Loucy (cell line): Measurements from ENCODE around the gene MRPL18.
A peak's percentile ranks its signal among the peaks of the same experiment; 100 is the strongest.

ENCODE experiments used
- H2AFZ ChIP-seq: fragments of 200-600 bp; sonication (generic); 2 replicates; pipeline ENCODE4 v1.6.0; 2016; ENCODE audit warnings: antibody characterized with exemption, mild to moderate bottlenecking, low read length, moderate library complexity
- H3F3A ChIP-seq: fragments of 200-600 bp; 2 replicates; pipeline ENCODE4 v1.6.0; 2016; ENCODE audit warnings: antibody characterized with exemption, low read depth, mild to moderate bottlenecking
- H3K27me3 ChIP-seq: fragments of 200-600 bp; sonication (generic); 2 replicates; pipeline ENCODE4 v1.6.1; 2014; ENCODE audit warnings: low read length, mild to moderate bottlenecking; ENCODE audit not compliant: insufficient read depth, poor library complexity, severe bottlenecking
- H3K36me3 ChIP-seq: fragments of 200-600 bp; sonication (generic); 2 replicates; pipeline ENCODE4 v1.6.1; 2016; ENCODE audit warnings: low read length; ENCODE audit not compliant: insufficient read depth
- H3K4me1 ChIP-seq: fragments of 200-600 bp; sonication (generic); 2 replicates; pipeline ENCODE4 v1.5.1; 2014; ENCODE audit warnings: low read length, mild to moderate bottlenecking; ENCODE audit not compliant: insufficient read depth, poor library complexity, severe bottlenecking
- H3K4me2 ChIP-seq: fragments of 200-600 bp; sonication (generic); 2 replicates; pipeline ENCODE4 v1.6.0; 2014; ENCODE audit warnings: antibody characterized with exemption, low read length, low read depth, mild to moderate bottlenecking; ENCODE audit not compliant: poor library complexity, severe bottlenecking
- H3K4me3 ChIP-seq: fragments of 200-600 bp; sonication (generic); 2 replicates; pipeline ENCODE4 v1.5.1; 2014; ENCODE audit warnings: low read length, mild to moderate bottlenecking, mixed read lengths; ENCODE audit not compliant: poor library complexity, severe bottlenecking
- H3K79me2 ChIP-seq: fragments of 200-600 bp; sonication (generic); 2 replicates; pipeline ENCODE4 v1.6.1; 2014; ENCODE audit warnings: low read length; ENCODE audit not compliant: insufficient read depth
- H3K9ac ChIP-seq: fragments of 200-600 bp; sonication (generic); 2 replicates; pipeline ENCODE4 v1.6.0; 2014; ENCODE audit warnings: mild to moderate bottlenecking, low read depth, low read length, moderate library complexity; ENCODE audit not compliant: poor library complexity, severe bottlenecking
- H3K9me2 ChIP-seq: fragments of 200-600 bp; sonication (generic); replicated peaks from 2 replicates; pipeline ENCODE4 v1.6.1; 2016; ENCODE audit warnings: low read depth, low read length, mixed read lengths
- H3K9me3 ChIP-seq: fragments of 200-600 bp; sonication (generic); 2 replicates; pipeline ENCODE4 v1.6.1; 2014; ENCODE audit warnings: mild to moderate bottlenecking, antibody characterized with exemption, low read length, low read depth; ENCODE audit not compliant: insufficient read depth
- H4K20me1 ChIP-seq: fragments of 200-600 bp; sonication (generic); 2 replicates; pipeline ENCODE4 v1.6.0; 2014; ENCODE audit warnings: antibody characterized with exemption, low read length, mild to moderate bottlenecking; ENCODE audit not compliant: insufficient read depth, poor library complexity, severe bottlenecking
- EZH2phosphoT487 ChIP-seq: fragments of 200-600 bp; IDR thresholded peaks from 2 replicates; pipeline ENCODE4 v1.6.1; 2018; ENCODE audit warnings: antibody characterized with exemption, mild to moderate bottlenecking, moderate library complexity, borderline replicate concordance
- TF ChIP-seq, protein P1 (sequence below): fragments of 200-600 bp; sonication (generic); conservative IDR thresholded peaks from 2 replicates; pipeline ENCODE4 v1.5.1; 2014; ENCODE audit warnings: mild to moderate bottlenecking, antibody characterized with exemption, low read length

MRPL18 gene

DNA sequence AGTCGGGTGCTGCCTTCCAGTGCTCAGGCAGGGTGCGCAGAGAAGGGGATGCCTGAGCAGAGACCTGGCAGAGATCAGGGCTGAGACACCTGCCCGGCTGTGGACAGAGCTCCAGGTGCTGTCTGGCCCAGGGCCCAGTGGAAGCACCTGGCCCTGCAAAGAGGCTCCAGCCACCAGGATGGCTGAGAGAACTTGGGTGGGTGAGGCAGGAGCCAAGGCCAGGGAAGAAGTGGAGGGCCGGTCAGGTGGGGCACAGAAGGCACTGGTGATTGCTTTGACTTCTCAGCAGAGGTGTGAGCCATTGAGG is 41.1 kb downstream of the MRPL18 start:
- no peaks in the 10 kb centered on the region for H3K27me3 ChIP-seq
- H3K36me3 ChIP-seq = no peaks in the 10 kb centered on the region
- H3K4me3 ChIP-seq = peak overlapping the region; percentile 64
- no peaks in the 10 kb centered on the region for H3K79me2 ChIP-seq
- peak overlapping the region; percentile 63 for H3K9ac ChIP-seq
- H3K9me2 ChIP-seq = no peaks in the 10 kb centered on the region
- H2AFZ ChIP-seq = no peak overlapping the region
- TF ChIP-seq, protein P1, sequence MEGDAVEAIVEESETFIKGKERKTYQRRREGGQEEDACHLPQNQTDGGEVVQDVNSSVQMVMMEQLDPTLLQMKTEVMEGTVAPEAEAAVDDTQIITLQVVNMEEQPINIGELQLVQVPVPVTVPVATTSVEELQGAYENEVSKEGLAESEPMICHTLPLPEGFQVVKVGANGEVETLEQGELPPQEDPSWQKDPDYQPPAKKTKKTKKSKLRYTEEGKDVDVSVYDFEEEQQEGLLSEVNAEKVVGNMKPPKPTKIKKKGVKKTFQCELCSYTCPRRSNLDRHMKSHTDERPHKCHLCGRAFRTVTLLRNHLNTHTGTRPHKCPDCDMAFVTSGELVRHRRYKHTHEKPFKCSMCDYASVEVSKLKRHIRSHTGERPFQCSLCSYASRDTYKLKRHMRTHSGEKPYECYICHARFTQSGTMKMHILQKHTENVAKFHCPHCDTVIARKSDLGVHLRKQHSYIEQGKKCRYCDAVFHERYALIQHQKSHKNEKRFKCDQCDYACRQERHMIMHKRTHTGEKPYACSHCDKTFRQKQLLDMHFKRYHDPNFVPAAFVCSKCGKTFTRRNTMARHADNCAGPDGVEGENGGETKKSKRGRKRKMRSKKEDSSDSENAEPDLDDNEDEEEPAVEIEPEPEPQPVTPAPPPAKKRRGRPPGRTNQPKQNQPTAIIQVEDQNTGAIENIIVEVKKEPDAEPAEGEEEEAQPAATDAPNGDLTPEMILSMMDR = no peak
- TF ChIP-seq EZH2phosphoT487 = no peak
- peaks cover 73% of the 10 kb centered on the region for H3K4me1 ChIP-seq
- no peaks in the 10 kb centered on the region for H3K9me3 ChIP-seq
- H3K4me2 ChIP-seq = peak overlapping the region; percentile 84
- H3F3A ChIP-seq = no peaks in the 10 kb centered on the region
- no peaks in the 10 kb centered on the region for H4K20me1 ChIP-seq

DNA sequence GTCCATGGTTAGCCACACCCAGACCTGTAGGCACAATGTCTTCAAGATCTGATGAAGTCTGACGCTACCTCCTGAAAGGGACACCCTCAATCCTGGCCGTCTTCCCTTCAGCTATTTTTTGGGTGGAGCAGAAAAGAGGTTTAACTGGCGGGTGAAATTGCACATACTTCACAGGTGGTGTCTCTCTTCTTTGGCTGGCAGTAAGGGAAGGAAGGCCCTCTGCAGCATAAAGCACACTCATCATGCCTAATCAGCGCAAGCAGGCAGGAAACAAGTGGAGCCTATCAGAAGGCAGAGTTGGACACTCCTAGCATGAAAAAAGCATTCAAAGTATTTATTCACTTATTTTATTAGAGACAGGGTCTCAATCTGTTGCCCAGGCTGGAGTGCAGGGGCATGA is 42.7 kb downstream of the MRPL18 start:
- Histone ChIP-seq H3K4me2 (peak overlapping the region; percentile 67), H3K4me3 (no peak overlapping the region), H3K9ac (no peak overlapping the region), H3K4me1 (peaks cover 72% of the 10 kb centered on the region), H4K20me1 (no peaks in the 10 kb centered on the region), H3K9me3 (no peaks in the 10 kb centered on the region), H3F3A (no peaks in the 10 kb centered on the region), H3K36me3 (no peaks in the 10 kb centered on the region), H3K79me2 (no peaks in the 10 kb centered on the region), H3K9me2 (no peaks in the 10 kb centered on the region), H2AFZ (no peak overlapping the region), H3K27me3 (no peaks in the 10 kb centered on the region)
- no peak for TF ChIP-seq EZH2phosphoT487
- TF ChIP-seq, protein P1 = 0 out of 2 replicates have a peak, but pooled peaks have one; percentile 14

DNA sequence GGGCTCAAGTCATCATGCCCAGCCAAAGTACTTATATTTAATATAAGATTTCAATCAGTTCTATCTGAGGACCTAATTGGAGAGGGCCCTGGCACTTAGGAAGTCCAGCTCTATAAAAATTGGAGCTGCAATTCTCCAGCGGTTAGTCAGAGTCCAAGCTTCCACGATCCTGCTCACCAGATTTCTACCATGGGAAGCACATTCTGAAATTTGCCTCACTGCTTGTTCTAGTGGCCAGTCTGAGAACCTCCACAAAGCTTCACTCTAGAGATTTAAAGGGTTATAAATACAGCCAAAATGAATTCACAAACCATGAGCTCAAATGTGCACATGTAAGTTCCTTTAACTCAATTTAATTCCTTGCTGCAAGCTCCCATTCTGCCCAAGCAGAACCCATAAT is 43.3 kb downstream of the MRPL18 start:
- H3K79me2 ChIP-seq = no peaks in the 10 kb centered on the region

More for the DNA sequence above, 43.3 kb downstream of the MRPL18 start:
- TF ChIP-seq EZH2phosphoT487 = no peak
- TF ChIP-seq, protein P1 = peak; percentile 40
- Histone ChIP-seq H3K4me1 (peaks cover 67% of the 10 kb centered on the region), H4K20me1 (no peaks in the 10 kb centered on the region), H3K36me3 (no peaks in the 10 kb centered on the region), H3K9ac (peak overlapping the region; percentile 19), H3F3A (no peaks in the 10 kb centered on the region), H2AFZ (peak overlapping the region; percentile 21; the same call in 1 of the 2 replicates), H3K9me3 (no peaks in the 10 kb centered on the region), H3K4me2 (peak overlapping the region; percentile 67), H3K27me3 (no peaks in the 10 kb centered on the region), H3K9me2 (no peaks in the 10 kb centered on the region), H3K4me3 (peak overlapping the region; percentile 49)
